GM12878 (cell line): ENCODE measurements around the gene CYP1A1. TPM values are rescaled to one million over a fixed set of nuclear protein-coding genes. Genes with fewer than 3 reads are reported as not detected.

ENCODE experiments used
- ATAC-seq: fragments of 200-7000 bp; cut with Tn5 transposase; 3 replicates; pipeline ENCODE4 v1.9.1; 2020; ENCODE audit warnings: mild to moderate bottlenecking, moderate library complexity
- BruUV-seq: library from RNA; stranded (reverse); fragments of 400-500 nt; replicated peaks from 2 replicates; lab custom pipeline; 2021; lab: Mats Ljungman, UMichigan
- CTCF ChIA-PET: fragments of 300-600 bp; sonication (Branson Sonifier 250); formaldehyde crosslinking; extraction: SDS; loops from one replicate; lab custom pipeline; 2021; ENCODE audit warnings: inconsistent platforms; lab: Yijun Ruan, JAX
- POLR2A ChIA-PET: fragments of 350-600 bp; formaldehyde crosslinking; extraction: SDS; loops from one replicate; lab custom pipeline; 2021; ENCODE audit warnings: inconsistent platforms; lab: Charles Lee
- RAD21 ChIA-PET: fragments of 300-600 bp; sonication (Branson Sonifier 250); formaldehyde crosslinking; loops from one replicate; lab custom pipeline; 2023; ENCODE audit warnings: antibody characterized with exemption; ENCODE audit not compliant: unreplicated experiment; lab: Charles Lee
- SMC1A ChIA-PET: fragments of 300-600 bp; sonication (Branson Sonifier 250); formaldehyde crosslinking; loops from one replicate; lab custom pipeline; 2023; ENCODE audit not compliant: unreplicated experiment, uncharacterized antibody; lab: Charles Lee
- DNase-seq: peaks from one replicate; pipeline ENCODE4 v3.0.0-alpha.2; 2011; ENCODE audit warnings: low read depth, low spot score
- FAIRE-seq: peaks from 3 replicates; lab custom pipeline; 2011; peaks lifted over from hg19 to GRCh38; lab: Jason Lieb, UNC
- H2AFZ ChIP-seq: 2 replicates; pipeline ENCODE4 v1.6.0; 2011; ENCODE audit warnings: low read depth, low read length, control low read depth; ENCODE audit not compliant: control insufficient read depth
- H3K27ac ChIP-seq: 2 replicates; pipeline ENCODE4 v1.5.1; 2011; ENCODE audit warnings: control low read depth; ENCODE audit not compliant: control insufficient read depth, insufficient read depth
- H3K27me3 ChIP-seq, 2 experiments: replicated peaks in 1 of 2; 2 replicates each; pipeline versions ENCODE4 v1.6.0 to v1.6.1; 2011; ENCODE audit warnings: low read length in 1 of 2; ENCODE audit not compliant: control insufficient read depth in 2 of 2, insufficient read depth in 2 of 2
- H3K36me3 ChIP-seq, 2 experiments: 2 replicates each; pipeline ENCODE4 v1.5.1; 2011; ENCODE audit warnings: low read length in 1 of 2; ENCODE audit not compliant: control insufficient read depth in 2 of 2, insufficient read depth in 2 of 2
- H3K4me1 ChIP-seq: 2 replicates; pipeline ENCODE4 v1.6.1; 2011; ENCODE audit warnings: mild to moderate bottlenecking, low read length, moderate library complexity, mixed read lengths; ENCODE audit not compliant: control insufficient read depth, insufficient read depth
- H3K4me2 ChIP-seq: 2 replicates; pipeline ENCODE4 v1.6.0; 2011; ENCODE audit warnings: control low read depth; ENCODE audit not compliant: control insufficient read depth, insufficient read depth
- H3K4me3 ChIP-seq: fragments of 200-600 bp; sonication (generic); 2 replicates; pipeline ENCODE4 v1.5.1; 2016
- H3K79me2 ChIP-seq: 2 replicates; pipeline ENCODE4 v1.6.0; 2011; ENCODE audit warnings: low read length; ENCODE audit not compliant: control insufficient read depth, insufficient read depth
- H3K9ac ChIP-seq: 2 replicates; pipeline ENCODE4 v1.8.0; 2011; ENCODE audit warnings: low read length, control low read depth, mixed read lengths; ENCODE audit not compliant: control insufficient read depth, insufficient read depth
- H3K9me3 ChIP-seq: replicated peaks from 3 replicates; pipeline ENCODE4 v1.5.1; 2011; ENCODE audit warnings: mild to moderate bottlenecking, low read length; ENCODE audit not compliant: control insufficient read depth, insufficient read depth
- H4K20me1 ChIP-seq: 2 replicates; pipeline ENCODE4 v1.6.0; 2011; ENCODE audit not compliant: control insufficient read depth, insufficient read depth
- CEBPB ChIP-seq, 2 experiments: fragments of 150-350 bp in 1 of 2; IDR thresholded peaks; 2 replicates each; pipeline ENCODE4 v1.6.1; 2012 to 2014; ENCODE audit warnings: low read depth in 2 of 2, low read length in 2 of 2, borderline replicate concordance in 1 of 2, inconsistent platforms in 1 of 2
- DPF2 ChIP-seq: fragments of 450-650 bp; IDR thresholded peaks from 2 replicates; pipeline ENCODE4 v1.6.1; 2017; ENCODE audit warnings: mild to moderate bottlenecking
- EP300 ChIP-seq, 2 experiments: fragments of 150-350 bp in 1 of 2; IDR thresholded peaks; 2 replicates each; pipeline ENCODE4 v1.6.1; 2011 to 2012; ENCODE audit warnings: low read depth in 2 of 2, low read length in 2 of 2, borderline replicate concordance in 1 of 2, improper control_type of control experiment in 1 of 2, inconsistent platforms in 1 of 2; ENCODE audit not compliant: control insufficient read depth in 1 of 2
- KLF5 ChIP-seq: fragments of 450-650 bp; IDR thresholded peaks from 2 replicates; pipeline ENCODE4 v1.6.1; 2014; ENCODE audit warnings: mild to moderate bottlenecking; ENCODE audit not compliant: partially characterized antibody
- MEF2A ChIP-seq: IDR thresholded peaks from 2 replicates; pipeline ENCODE4 v1.6.1; 2011; ENCODE audit warnings: low read depth, mild to moderate bottlenecking, low read length, moderate library complexity; ENCODE audit not compliant: insufficient read depth
- MYC ChIP-seq: IDR thresholded peaks from 2 replicates; pipeline ENCODE4 v1.6.1; 2011; ENCODE audit warnings: mild to moderate bottlenecking, low read length, moderate library complexity, inconsistent platforms; ENCODE audit not compliant: insufficient read depth, insufficient replicate concordance, insufficient read length, severe bottlenecking
- NFIC ChIP-seq: IDR thresholded peaks from 2 replicates; pipeline ENCODE4 v1.6.1; 2012; ENCODE audit warnings: low read depth, mild to moderate bottlenecking, inconsistent platforms, low read length, moderate library complexity
- NRF1 ChIP-seq: conservative IDR thresholded peaks from 2 replicates; pipeline ENCODE4 v1.6.1; 2011; ENCODE audit warnings: mild to moderate bottlenecking, low read depth, low read length, improper control_type of control experiment
- PAX8 ChIP-seq: fragments of 450-650 bp; IDR thresholded peaks from 2 replicates; pipeline ENCODE4 v1.6.1; 2017; ENCODE audit warnings: mild to moderate bottlenecking, moderate library complexity
- RBBP5 ChIP-seq: fragments of 200-600 bp; sonication (generic); conservative IDR thresholded peaks from 2 replicates; pipeline ENCODE4 v1.6.1; 2016
- RELA ChIP-seq: fragments of 450-650 bp; IDR thresholded peaks from 2 replicates; pipeline ENCODE4 v1.8.0; 2014; ENCODE audit warnings: borderline replicate concordance; ENCODE audit not compliant: partially characterized antibody
- SMAD1 ChIP-seq: fragments of 450-650 bp; IDR thresholded peaks from 2 replicates; pipeline ENCODE4 v1.6.1; 2018; ENCODE audit warnings: mild to moderate bottlenecking, low read depth; ENCODE audit not compliant: partially characterized antibody
- SRF ChIP-seq, 2 experiments: IDR thresholded peaks; 2 replicates each; pipeline ENCODE4 v1.6.1; 2011; ENCODE audit warnings: low read depth in 2 of 2, low read length in 2 of 2, mild to moderate bottlenecking in 1 of 2, moderate library complexity in 1 of 2
- ZNF622 ChIP-seq: fragments of 450-650 bp; IDR thresholded peaks from 2 replicates; pipeline ENCODE4 v1.6.1; 2017; ENCODE audit warnings: mild to moderate bottlenecking, inconsistent platforms
- WGBS: methylation state at CpG from one replicate; pipeline ENCODE4 v1.1.6; 2016; ENCODE audit warnings: low lambda C conversion rate; ENCODE audit not compliant: insufficient replicate concordance, insufficient coverage; ENCODE audit errors: missing lambda C conversion rate; 5-methylcytosine and 5-hydroxymethylcytosine counted together
- in situ Hi-C: fragments of 300-500 bp; cut with MboI; formaldehyde crosslinking; loops from 9 replicates; pipeline ENCODE4 v1.14.3; 2018; ENCODE audit warnings: mixed read lengths
- intact Hi-C: fragments of 100-400 bp; cut with micrococcal nuclease; formaldehyde crosslinking; loops from one replicate; pipeline ENCODE4 v1.14.2; 2022; ENCODE audit not compliant: unreplicated experiment
- polyA plus RNA-seq, 11 experiments: library from polyadenylated mRNA; depleted of rRNA in 4 of 11; unstranded in 6 of 11; stranded (reverse) in 5 of 11; fragments of >200 nt; fragmentation: Nextera tagmentation in 4 of 11; fragmentation: Illumina TruSeq in 1 of 11; extraction: Ambion mirVana in 4 of 11; extraction: Trizol in 1 of 11; gene quantifications; 1 replicate in 1 of 11; 2 replicates in 10 of 11; pipeline versions ENCODE4 v1.2.1 to v1.2.3, GENCODE V29; 2011 to 2016; ENCODE audit warnings: inconsistent platforms in 2 of 11, missing spikeins in 2 of 11, low read depth in 1 of 11
- total RNA-seq, 4 experiments: library from RNA; depleted of rRNA in 3 of 4; stranded (reverse); fragments of >200 nt in 3 of 4; fragmentation: Illumina TruSeq in 1 of 4; extraction: Trizol in 1 of 4; gene quantifications; 2 replicates each; pipeline versions ENCODE4 v1.2.1 to v1.2.3, GENCODE V29; 2013 to 2021
- TF ChIP-seq, protein P1 (sequence below): fragments of 450-650 bp; IDR thresholded peaks from 2 replicates; pipeline ENCODE4 v1.6.1; 2018; ENCODE audit warnings: mild to moderate bottlenecking, low read depth, moderate library complexity; ENCODE audit not compliant: partially characterized antibody
- TF ChIP-seq, protein P2 (sequence below): fragments of 450-650 bp; IDR thresholded peaks from 2 replicates; pipeline ENCODE4 v1.6.1; 2016; ENCODE audit warnings: mild to moderate bottlenecking
- TF ChIP-seq, protein P3 (sequence below): IDR thresholded peaks from 2 replicates; pipeline ENCODE4 v1.6.1; 2011; ENCODE audit warnings: low read depth, mild to moderate bottlenecking, low read length, moderate library complexity, borderline replicate concordance; ENCODE audit errors: extremely low read depth
- TF ChIP-seq, protein P4 (sequence below): fragments of 450-650 bp; IDR thresholded peaks from 2 replicates; pipeline ENCODE4 v1.6.1; 2014; ENCODE audit warnings: mild to moderate bottlenecking

The CYP1A1 gene
- total and polyA plus RNA-seq, 10 of the 15 experiments (the other 5 are each of a cell fraction or from before 2014, with no cell fraction given), result 0.04 to 0.71 (median 0.07) TPM; not detected in 4

DNA sequence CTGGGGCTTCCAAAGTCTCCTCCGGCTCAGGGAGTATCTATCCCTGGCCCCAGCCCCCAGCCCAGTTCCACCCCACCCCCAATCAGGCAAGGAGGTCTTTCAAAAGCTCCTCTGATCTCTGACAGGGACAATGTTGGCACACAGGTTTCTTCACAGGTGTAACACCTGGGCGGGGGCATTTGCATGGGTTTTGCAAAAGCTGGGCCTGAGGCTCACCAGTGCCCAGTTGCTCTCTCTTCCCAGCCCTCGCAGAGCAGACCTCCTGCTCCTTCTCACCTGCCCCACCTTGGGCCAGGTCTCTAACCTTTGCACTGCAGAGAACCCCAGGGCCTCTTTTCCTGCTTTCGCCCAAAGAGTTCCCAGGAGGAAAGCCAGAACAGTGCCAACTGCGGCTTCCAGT lies 48.0 kb upstream of the CYP1A1 start:
- no peak overlapping the region for H3K27ac ChIP-seq
- no peaks in the 10 kb centered on the region for H3K36me3 ChIP-seq
- intact Hi-C loops, result loop anchor here (5.0 kb wide), 1 partner anchor 129 kb away; no protein-coding TSS in a partner anchor
- DNase-seq, result no peak
- no peaks in the 10 kb centered on the region for H3K27me3 ChIP-seq
- no peak overlapping the region for H3K4me2 ChIP-seq
- H2AFZ ChIP-seq, result no peak overlapping the region
- H3K4me1 ChIP-seq, result peaks cover 56% of the 10 kb centered on the region
- no peak for FAIRE-seq
- H3K9me3 ChIP-seq, result no peaks in the 10 kb centered on the region
- H3K4me3 ChIP-seq, result no peak overlapping the region
- H3K79me2 ChIP-seq, result peaks cover 3% of the 10 kb centered on the region
- H3K9ac ChIP-seq, result peak overlapping the region; percentile 21; the same call in 1 of the 2 replicates
- CTCF ChIA-PET, result interaction anchor here (1.4 to 19.1 kb wide), 5 partner anchors 17 to 176 kb away, joined by 6 to 1288 read pairs (median 119); partner anchors contain the start of gene CSK
- WGBS, result 78% methylated on average over 5 of the region's 5 CpGs
- RAD21 ChIA-PET, result interaction anchor here (1.4 to 25.2 kb wide), 3 partner anchors 17 to 165 kb away, joined by 4 to 1186 read pairs (median 46); partner anchors contain the start of genes COX5A and CSK
- in situ Hi-C loops, result loop anchor here (5.0 kb wide), 2 partner anchors 141 to 174 kb away; no protein-coding TSS in a partner anchor
- no peak for ATAC-seq
- BruUV-seq, result no TSS peak
- H4K20me1 ChIP-seq, result no peaks in the 10 kb centered on the region
- SMC1A ChIA-PET, result interaction anchor here (0.9 to 17.6 kb wide), 7 partner anchors 8 to 176 kb away, joined by 3 to 811 read pairs (median 82); partner anchors contain the start of gene CSK
- POLR2A ChIA-PET, result interaction anchor here (0.6 to 17.5 kb wide), 5 partner anchors 16 to 357 kb away, joined by 6 to 602 read pairs (median 8); partner anchors contain the start of gene CSK
- TF ChIP-seq ZNF622, result no peak
- no peak for TF ChIP-seq NRF1
- no peak for TF ChIP-seq DPF2
- TF ChIP-seq, protein P1, sequence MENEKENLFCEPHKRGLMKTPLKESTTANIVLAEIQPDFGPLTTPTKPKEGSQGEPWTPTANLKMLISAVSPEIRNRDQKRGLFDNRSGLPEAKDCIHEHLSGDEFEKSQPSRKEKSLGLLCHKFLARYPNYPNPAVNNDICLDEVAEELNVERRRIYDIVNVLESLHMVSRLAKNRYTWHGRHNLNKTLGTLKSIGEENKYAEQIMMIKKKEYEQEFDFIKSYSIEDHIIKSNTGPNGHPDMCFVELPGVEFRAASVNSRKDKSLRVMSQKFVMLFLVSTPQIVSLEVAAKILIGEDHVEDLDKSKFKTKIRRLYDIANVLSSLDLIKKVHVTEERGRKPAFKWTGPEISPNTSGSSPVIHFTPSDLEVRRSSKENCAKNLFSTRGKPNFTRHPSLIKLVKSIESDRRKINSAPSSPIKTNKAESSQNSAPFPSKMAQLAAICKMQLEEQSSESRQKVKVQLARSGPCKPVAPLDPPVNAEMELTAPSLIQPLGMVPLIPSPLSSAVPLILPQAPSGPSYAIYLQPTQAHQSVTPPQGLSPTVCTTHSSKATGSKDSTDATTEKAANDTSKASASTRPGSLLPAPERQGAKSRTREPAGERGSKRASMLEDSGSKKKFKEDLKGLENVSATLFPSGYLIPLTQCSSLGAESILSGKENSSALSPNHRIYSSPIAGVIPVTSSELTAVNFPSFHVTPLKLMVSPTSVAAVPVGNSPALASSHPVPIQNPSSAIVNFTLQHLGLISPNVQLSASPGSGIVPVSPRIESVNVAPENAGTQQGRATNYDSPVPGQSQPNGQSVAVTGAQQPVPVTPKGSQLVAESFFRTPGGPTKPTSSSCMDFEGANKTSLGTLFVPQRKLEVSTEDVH, result no peak
- TF ChIP-seq MEF2A, result no peak
- no peak for TF ChIP-seq RBBP5
- TF ChIP-seq SRF (IDR thresholded peaks at IDR 0.05; ENCODE audit: low read depth in 2 of 2, low read length in 2 of 2), result no peak
- no peak for TF ChIP-seq CEBPB (IDR thresholded peaks at IDR 0.05; ENCODE audit: borderline replicate concordance in 1 of 2, low read depth in 2 of 2, low read length in 2 of 2)
- no peak for TF ChIP-seq KLF5
- TF ChIP-seq RELA, result no peak
- no peak for TF ChIP-seq PAX8
- TF ChIP-seq, protein P2, sequence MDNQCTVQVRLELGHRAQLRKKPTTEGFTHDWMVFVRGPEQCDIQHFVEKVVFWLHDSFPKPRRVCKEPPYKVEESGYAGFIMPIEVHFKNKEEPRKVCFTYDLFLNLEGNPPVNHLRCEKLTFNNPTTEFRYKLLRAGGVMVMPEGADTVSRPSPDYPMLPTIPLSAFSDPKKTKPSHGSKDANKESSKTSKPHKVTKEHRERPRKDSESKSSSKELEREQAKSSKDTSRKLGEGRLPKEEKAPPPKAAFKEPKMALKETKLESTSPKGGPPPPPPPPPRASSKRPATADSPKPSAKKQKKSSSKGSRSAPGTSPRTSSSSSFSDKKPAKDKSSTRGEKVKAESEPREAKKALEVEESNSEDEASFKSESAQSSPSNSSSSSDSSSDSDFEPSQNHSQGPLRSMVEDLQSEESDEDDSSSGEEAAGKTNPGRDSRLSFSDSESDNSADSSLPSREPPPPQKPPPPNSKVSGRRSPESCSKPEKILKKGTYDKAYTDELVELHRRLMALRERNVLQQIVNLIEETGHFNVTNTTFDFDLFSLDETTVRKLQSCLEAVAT, result no peak
- no peak for TF ChIP-seq NFIC
- TF ChIP-seq, protein P3, sequence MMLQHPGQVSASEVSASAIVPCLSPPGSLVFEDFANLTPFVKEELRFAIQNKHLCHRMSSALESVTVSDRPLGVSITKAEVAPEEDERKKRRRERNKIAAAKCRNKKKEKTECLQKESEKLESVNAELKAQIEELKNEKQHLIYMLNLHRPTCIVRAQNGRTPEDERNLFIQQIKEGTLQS, result no peak
- TF ChIP-seq, protein P4, sequence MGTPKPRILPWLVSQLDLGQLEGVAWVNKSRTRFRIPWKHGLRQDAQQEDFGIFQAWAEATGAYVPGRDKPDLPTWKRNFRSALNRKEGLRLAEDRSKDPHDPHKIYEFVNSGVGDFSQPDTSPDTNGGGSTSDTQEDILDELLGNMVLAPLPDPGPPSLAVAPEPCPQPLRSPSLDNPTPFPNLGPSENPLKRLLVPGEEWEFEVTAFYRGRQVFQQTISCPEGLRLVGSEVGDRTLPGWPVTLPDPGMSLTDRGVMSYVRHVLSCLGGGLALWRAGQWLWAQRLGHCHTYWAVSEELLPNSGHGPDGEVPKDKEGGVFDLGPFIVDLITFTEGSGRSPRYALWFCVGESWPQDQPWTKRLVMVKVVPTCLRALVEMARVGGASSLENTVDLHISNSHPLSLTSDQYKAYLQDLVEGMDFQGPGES, result no peak
- TF ChIP-seq EP300 (IDR thresholded peaks at IDR 0.05; ENCODE audit: borderline replicate concordance in 1 of 2, control insufficient read depth in 1 of 2, low read depth in 2 of 2, low read length in 2 of 2), result no peak
- no peak for TF ChIP-seq MYC
- TF ChIP-seq SMAD1, result no peak
